ENCODE data around the gene ADAM12.

- TF ChIP-seq POLR2AphosphoS5 (IDR thresholded peaks at IDR 0.05), result no peak
- TF ChIP-seq, protein P1, sequence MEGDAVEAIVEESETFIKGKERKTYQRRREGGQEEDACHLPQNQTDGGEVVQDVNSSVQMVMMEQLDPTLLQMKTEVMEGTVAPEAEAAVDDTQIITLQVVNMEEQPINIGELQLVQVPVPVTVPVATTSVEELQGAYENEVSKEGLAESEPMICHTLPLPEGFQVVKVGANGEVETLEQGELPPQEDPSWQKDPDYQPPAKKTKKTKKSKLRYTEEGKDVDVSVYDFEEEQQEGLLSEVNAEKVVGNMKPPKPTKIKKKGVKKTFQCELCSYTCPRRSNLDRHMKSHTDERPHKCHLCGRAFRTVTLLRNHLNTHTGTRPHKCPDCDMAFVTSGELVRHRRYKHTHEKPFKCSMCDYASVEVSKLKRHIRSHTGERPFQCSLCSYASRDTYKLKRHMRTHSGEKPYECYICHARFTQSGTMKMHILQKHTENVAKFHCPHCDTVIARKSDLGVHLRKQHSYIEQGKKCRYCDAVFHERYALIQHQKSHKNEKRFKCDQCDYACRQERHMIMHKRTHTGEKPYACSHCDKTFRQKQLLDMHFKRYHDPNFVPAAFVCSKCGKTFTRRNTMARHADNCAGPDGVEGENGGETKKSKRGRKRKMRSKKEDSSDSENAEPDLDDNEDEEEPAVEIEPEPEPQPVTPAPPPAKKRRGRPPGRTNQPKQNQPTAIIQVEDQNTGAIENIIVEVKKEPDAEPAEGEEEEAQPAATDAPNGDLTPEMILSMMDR (IDR thresholded peaks at IDR 0.05), result no peak
- TF ChIP-seq POLR2A (IDR thresholded peaks at IDR 0.05), result no peak
Observed at GRCh38 chr10:126230587-126230986, 157.7 kb downstream of the ADAM12 start.

Data from prostate gland (tissue), 2 donors.